ENCODE results near the gene VPS13D.

GRCh38 chr1:12189328-12189682 lies 40.5 kb upstream of the VPS13D start:
- TF ChIP-seq CTCF (IDR thresholded peaks at IDR 0.05) (no peak), POLR2A (IDR thresholded peaks at IDR 0.05) (no peak)
